Stimulated activated CD4-positive, alpha-beta T cell treated with anti-CD3 and anti-CD28 coated beads, Interleukin-12 subunit alpha, Interleukin-12 subunit beta, amount 100 ng/mL, for 4 hours (primary cell): ENCODE results near the gene FZD7.

ENCODE experiments used
- DNase-seq: peaks from one replicate; pipeline ENCODE4 v3.0.0-alpha.2; 2020

Gene FZD7

GRCh38 chr2:202069170-202070067 is 35.8 kb downstream of the FZD7 start:
- no peak for DNase-seq

- DNase-seq: no peak
These were observed 37.5 kb downstream of the FZD7 start for GRCh38 chr2:202071107-202071506.

- DNase-seq: no peak
These were observed 38.6 kb downstream of the FZD7 start for GRCh38 chr2:202072226-202072625.

- no peak for DNase-seq
These were observed 39.2 kb downstream of the FZD7 start, which contains the start of gene KIAA2012 for GRCh38 chr2:202072737-202073401. Gene KIAA2012 (plus strand): TSS chr2:202073255. CDS start chr2:202073628, 373 bp downstream.

DNA sequence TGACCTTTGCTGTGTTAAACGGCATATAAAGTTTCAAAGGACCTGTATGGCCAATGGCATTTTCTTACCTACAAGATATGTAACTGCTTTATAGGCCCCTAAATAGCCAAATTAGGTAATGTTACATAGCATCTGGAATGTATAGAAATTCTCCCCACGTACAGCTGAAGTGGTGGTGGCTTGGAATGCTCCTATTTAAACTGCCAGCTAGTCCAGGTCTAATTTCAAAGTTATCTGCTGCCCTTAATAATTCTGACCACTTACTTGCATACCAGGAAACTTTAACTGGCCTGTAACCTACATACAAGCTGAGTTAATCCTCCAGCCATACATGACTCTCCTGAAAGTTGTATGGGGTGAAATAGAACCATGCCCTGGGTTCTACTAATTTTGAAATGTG is 40.7 kb downstream of the FZD7 start:
- no peak for DNase-seq

GRCh38 chr2:202079310-202079709 is 45.7 kb downstream of the FZD7 start:
- no peak for DNase-seq

- no peak for DNase-seq
These were observed 50.6 kb downstream of the FZD7 start for GRCh38 chr2:202084265-202084664.
